Esophagus (tissue), 2 donors: ENCODE data around the gene DAPK1. TPM values are rescaled to one million over a fixed set of nuclear protein-coding genes. Genes with fewer than 3 reads are reported as not detected.
"Not testable (repeated sequence)": the region's sequence is repeated elsewhere in the genome, so short reads cannot be mapped to it uniquely, and the experiment has no call there.

ENCODE experiments used
- H3K27ac ChIP-seq, 2 donors: one replicate each; pipeline ENCODE4 v1.5.1; 2013; ENCODE audit warnings: low read depth in 2 of 2, mild to moderate bottlenecking in 2 of 2, inconsistent platforms in 1 of 2, low read length in 1 of 2, moderate library complexity in 1 of 2
- H3K27me3 ChIP-seq, 2 donors: one replicate each; pipeline ENCODE4 v1.6.1; 2013; ENCODE audit warnings: low read length in 2 of 2, control low read depth in 1 of 2, mild to moderate bottlenecking in 1 of 2; ENCODE audit not compliant: insufficient read depth in 2 of 2, control insufficient read depth in 1 of 2
- H3K36me3 ChIP-seq, 2 donors: one replicate each; pipeline ENCODE4 v1.6.1; 2013; ENCODE audit warnings: low read length in 1 of 2; ENCODE audit not compliant: control insufficient read depth in 2 of 2, insufficient read depth in 2 of 2
- H3K4me1 ChIP-seq, 2 donors: one replicate each; pipeline ENCODE4 v1.6.1; 2013; ENCODE audit warnings: low read length in 1 of 2; ENCODE audit not compliant: control insufficient read depth in 2 of 2, insufficient read depth in 2 of 2
- H3K4me3 ChIP-seq, 2 donors: one replicate each; pipeline ENCODE4 v1.5.1; 2013; ENCODE audit warnings: low read length in 2 of 2, mild to moderate bottlenecking in 2 of 2, low read depth in 1 of 2, moderate library complexity in 1 of 2
- H3K9me3 ChIP-seq, 2 donors: one replicate each; pipeline ENCODE4 v1.6.1; 2013; ENCODE audit warnings: mild to moderate bottlenecking in 2 of 2, low read depth in 1 of 2, low read length in 1 of 2, moderate library complexity in 1 of 2; ENCODE audit not compliant: control insufficient read depth in 2 of 2, insufficient read depth in 1 of 2
- WGBS, 2 donors: extraction: QIAGEN DNeasy Blood & Tissue Kit; methylation state at CpG; one replicate each; pipeline ENCODE4 v1.1.7; 2013; 5-methylcytosine and 5-hydroxymethylcytosine counted together
- polyA plus RNA-seq, 2 donors: library from polyadenylated mRNA; stranded (reverse); fragments of 200-250 nt; gene quantifications; one replicate each; pipeline ENCODE4 v1.2.3, GENCODE V29; 2013
- donor health status: healthy with polysubstance abuse.
- donor health status: Bipolar disorder and iron deficiency.

Gene DAPK1
- polyA plus RNA-seq, 2 donors, result 1.7 to 2.9 TPM

- H3K27ac ChIP-seq, result no peak overlapping the region
- 48 to 56% methylated on average over 2 of the region's 2 CpGs for WGBS, 2 donors
- no peaks in the 10 kb centered on the region for H3K36me3 ChIP-seq
- no peaks in the 10 kb centered on the region for H3K4me1 ChIP-seq
- H3K27me3 ChIP-seq, result peaks cover 0 to 5% of the 10 kb centered on the region in 2 donors
- H3K4me3 ChIP-seq, result no peak overlapping the region
- no peaks in the 10 kb centered on the region for H3K9me3 ChIP-seq
Observed at GRCh38 chr9:87734106-87734505, 236.4 kb downstream of the DAPK1 start.

DNA sequence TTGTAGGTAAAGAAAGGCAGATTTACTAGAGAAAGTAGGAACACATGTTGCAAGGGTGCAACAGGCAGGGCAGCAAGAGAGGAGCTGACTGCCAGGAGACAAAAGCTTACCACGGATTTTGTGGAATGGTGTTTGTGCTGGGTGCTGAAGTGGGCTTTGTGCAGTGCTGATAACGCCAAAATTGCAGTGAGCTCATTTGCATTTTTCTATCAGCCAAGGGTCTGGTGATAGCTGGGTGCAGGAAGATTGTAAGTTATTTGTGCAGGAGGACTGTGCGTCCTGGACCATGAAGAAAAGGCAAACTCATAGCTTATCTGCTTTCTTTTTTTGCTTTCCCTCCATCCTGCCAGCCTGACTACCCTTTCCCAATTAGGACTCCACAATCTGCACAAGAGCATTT is 241.9 kb downstream of the DAPK1 start:
- Histone ChIP-seq H3K27ac (no peak overlapping the region), H3K9me3 (peaks cover 0 to 4% of the 10 kb centered on the region in 2 donors), H3K36me3 (no peaks in the 10 kb centered on the region), H3K4me1 (no peaks in the 10 kb centered on the region), H3K4me3 (no peak overlapping the region), H3K27me3 (no peaks in the 10 kb centered on the region)
- 75 to 87% methylated on average over 3 of the region's 3 CpGs for WGBS, 2 donors

- 61 to 66% methylated on average over 3 of the region's 3 CpGs for WGBS, 2 donors
- Histone ChIP-seq H3K4me3 (no peak overlapping the region), H3K4me1 (no peaks in the 10 kb centered on the region), H3K9me3 (peaks cover 0 to 4% of the 10 kb centered on the region in 2 donors), H3K27me3 (no peaks in the 10 kb centered on the region), H3K36me3 (no peaks in the 10 kb centered on the region), H3K27ac (no peak overlapping the region)
Observed at GRCh38 chr9:87740209-87740608, 242.5 kb downstream of the DAPK1 start.

GRCh38 chr9:87741326-87741725 is 243.7 kb downstream of the DAPK1 start:
- 40 to 45% methylated on average over 4 of the region's 4 CpGs for WGBS, 2 donors
- Histone ChIP-seq H3K27ac (no peak overlapping the region), H3K9me3 (peaks cover 0 to 4% of the 10 kb centered on the region in 2 donors), H3K4me1 (no peaks in the 10 kb centered on the region), H3K36me3 (no peaks in the 10 kb centered on the region), H3K4me3 (no peak overlapping the region), H3K27me3 (no peaks in the 10 kb centered on the region)

DNA sequence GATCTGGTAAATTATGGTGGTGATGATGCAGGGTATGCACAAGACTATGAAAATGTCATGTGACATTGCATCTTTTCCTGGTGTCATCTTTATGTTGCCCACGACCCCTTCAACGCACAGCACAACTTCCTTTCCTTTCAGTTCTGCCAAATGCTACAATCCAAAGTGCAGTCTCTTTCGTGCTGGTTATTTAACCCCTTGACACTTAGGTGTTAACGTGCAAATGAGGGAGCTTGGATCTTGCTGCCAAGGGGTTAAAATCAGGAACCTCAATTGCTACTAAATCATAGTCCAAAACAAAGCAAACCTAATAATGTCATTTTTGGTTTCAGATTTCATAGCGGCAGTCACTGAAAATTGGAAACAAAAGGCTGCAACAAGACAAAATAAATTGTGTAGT is 244.2 kb downstream of the DAPK1 start:
- Histone ChIP-seq H3K9me3 (peaks cover 0 to 4% of the 10 kb centered on the region in 2 donors), H3K4me1 (no peaks in the 10 kb centered on the region), H3K27ac (no peak overlapping the region), H3K36me3 (no peaks in the 10 kb centered on the region), H3K4me3 (no peak overlapping the region), H3K27me3 (no peaks in the 10 kb centered on the region)
- 23 to 31% methylated on average over 5 of the region's 5 CpGs for WGBS, 2 donors

DNA sequence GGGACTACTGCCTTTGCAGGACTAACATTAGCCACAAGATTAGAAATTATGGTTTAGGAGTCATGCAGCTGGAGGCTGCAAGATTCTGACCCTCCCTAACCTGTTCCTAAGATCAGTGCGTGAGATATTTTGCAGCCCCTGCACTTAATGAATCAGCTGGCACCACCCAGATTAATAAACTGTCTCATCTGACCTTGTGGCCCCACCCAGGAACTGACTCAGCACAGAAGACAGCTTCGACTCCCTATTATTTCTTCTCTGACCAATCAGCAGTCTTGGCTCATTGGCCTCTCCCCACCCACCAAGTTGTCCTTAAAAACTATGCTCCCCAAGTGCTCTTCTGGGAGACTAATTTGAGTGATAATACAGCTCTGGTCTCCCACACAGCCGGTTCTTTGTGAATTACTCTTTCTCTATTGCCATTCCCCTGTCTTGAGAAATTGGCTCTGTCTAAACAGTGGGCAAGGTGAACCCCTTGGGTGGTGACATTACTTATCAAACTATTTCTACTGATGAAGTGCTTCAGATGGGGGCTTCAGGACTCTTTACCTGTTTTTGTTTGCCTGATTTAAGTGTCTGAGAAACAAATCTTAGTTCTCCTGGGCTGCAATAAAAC is 245.3 kb downstream of the DAPK1 start:
- Histone ChIP-seq H3K27me3 (no peaks in the 10 kb centered on the region), H3K27ac (no peak overlapping the region), H3K9me3 (peaks cover 0 to 4% of the 10 kb centered on the region in 2 donors), H3K36me3 (no peaks in the 10 kb centered on the region), H3K4me3 (no peak overlapping the region), H3K4me1 (no peaks in the 10 kb centered on the region)
- WGBS, 2 donors, result 59% methylated on average over 3 of the region's 3 CpGs

- WGBS, 2 donors, result 82 to 91% methylated on average over 4 to 5 of the region's 7 CpGs
- not testable (repeated sequence) for H3K36me3 ChIP-seq, H3K27ac ChIP-seq
Observed at GRCh38 chr9:87744247-87744646, 246.6 kb downstream of the DAPK1 start.

GRCh38 chr9:87746186-87746585 is 248.5 kb downstream of the DAPK1 start:
- Histone ChIP-seq H3K4me1 (no peaks in the 10 kb centered on the region), H3K27ac (no peak overlapping the region), H3K27me3 (no peaks in the 10 kb centered on the region), H3K36me3 (no peaks in the 10 kb centered on the region), H3K9me3 (peaks cover 0 to 4% of the 10 kb centered on the region in 2 donors), H3K4me3 (no peak overlapping the region)
- 60 to 69% methylated on average over 4 of the region's 4 CpGs for WGBS, 2 donors

More at GRCh38 chr9:87744247-87744646, 246.6 kb downstream of the DAPK1 start:
- H3K9me3 ChIP-seq, H3K27me3 ChIP-seq, H3K4me1 ChIP-seq, H3K4me3 ChIP-seq: not testable (repeated sequence)

DNA sequence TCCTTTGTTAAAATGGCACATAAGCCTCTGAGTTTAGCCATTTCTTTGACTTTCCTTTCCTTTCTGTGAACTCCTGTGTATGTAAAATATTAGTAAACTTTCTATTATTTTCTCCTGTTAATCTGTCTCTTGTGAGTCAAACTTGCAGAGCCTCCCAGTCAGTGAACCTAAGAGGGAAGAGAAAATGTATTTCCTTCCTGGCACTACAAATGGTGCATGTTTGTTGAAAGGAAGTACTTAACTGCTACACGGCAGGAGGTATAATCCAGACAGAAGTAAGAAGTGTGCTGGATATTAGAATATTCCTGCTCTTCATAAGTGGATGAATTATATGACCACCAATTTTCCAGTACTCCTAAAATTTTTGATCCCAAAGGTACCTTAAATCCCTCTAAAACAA is 251.2 kb downstream of the DAPK1 start:
- peaks cover 0 to 2% of the 10 kb centered on the region in 2 donors for H3K9me3 ChIP-seq
- H3K36me3 ChIP-seq, result no peaks in the 10 kb centered on the region
- no peaks in the 10 kb centered on the region for H3K27me3 ChIP-seq
- H3K4me3 ChIP-seq, result no peak overlapping the region
- H3K4me1 ChIP-seq, result no peaks in the 10 kb centered on the region
- H3K27ac ChIP-seq, result no peak overlapping the region
- 24 to 33% methylated on average over 1 of the region's 1 CpG for whole genome bisulfite sequencing, 2 donors

DNA sequence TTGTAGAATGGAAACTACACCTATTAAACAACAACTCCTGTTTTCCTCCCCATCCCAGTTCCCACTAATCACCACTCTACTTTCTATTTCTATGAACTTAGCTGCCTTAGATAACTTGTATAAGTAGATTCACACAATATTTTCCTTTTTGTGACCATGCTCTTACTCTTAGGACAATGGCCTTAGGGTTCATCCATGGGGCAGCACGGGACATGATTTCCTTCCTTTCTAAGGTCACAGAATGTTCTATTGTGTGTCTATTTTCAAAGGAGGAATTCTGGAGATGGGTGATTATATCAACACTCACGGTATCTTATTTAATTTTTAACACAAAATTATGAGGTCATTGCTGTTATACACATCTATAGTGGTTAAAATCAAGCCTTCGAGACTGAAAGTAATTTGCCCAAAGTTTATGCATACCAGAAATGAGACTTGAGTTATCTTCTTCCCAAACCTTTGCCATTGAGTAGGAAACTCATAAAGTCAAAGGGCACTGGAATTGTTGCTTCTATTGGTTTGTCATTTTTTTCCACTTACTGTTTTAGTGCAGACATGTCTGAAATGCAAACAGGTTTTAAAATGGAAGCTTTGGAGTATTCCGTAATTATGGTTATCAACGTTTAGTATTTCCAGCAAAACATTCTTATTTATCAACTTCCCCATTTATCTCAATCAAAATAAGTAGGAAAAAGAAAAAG is 251.8 kb downstream of the DAPK1 start:
- peaks cover 0 to 2% of the 10 kb centered on the region in 2 donors for H3K9me3 ChIP-seq
- no peak overlapping the region for H3K27ac ChIP-seq
- H3K36me3 ChIP-seq, result no peaks in the 10 kb centered on the region
- WGBS, 2 donors, result 67 to 72% methylated on average over 5 of the region's 5 CpGs
- H3K27me3 ChIP-seq, result no peaks in the 10 kb centered on the region
- no peak overlapping the region for H3K4me3 ChIP-seq
- no peaks in the 10 kb centered on the region for H3K4me1 ChIP-seq
